WTC11 (cell line): ENCODE measurements around the gene B4GALNT3. TPM values are rescaled to one million over a fixed set of nuclear protein-coding genes. Genes with fewer than 3 reads are reported as not detected.

Experiments
- ATAC-seq: fragments of 200-7000 bp; cut with Tn5 transposase; 2 replicates; pipeline ENCODE4 v1.10.0; 2021; ENCODE audit warnings: mild to moderate bottlenecking, moderate library complexity
- CTCF ChIA-PET: fragments of 300-600 bp; sonication (Branson Sonifier 250); formaldehyde crosslinking; loops from one replicate; lab custom pipeline; 2021; ENCODE audit warnings: antibody characterized with exemption; lab: Charles Lee
- POLR2A ChIA-PET: fragments of 350-600 bp; sonication (Branson Sonifier 250); formaldehyde crosslinking; loops from one replicate; lab custom pipeline; 2021; ENCODE audit warnings: antibody characterized with exemption; lab: Charles Lee
- DNase-seq: peaks from one replicate; pipeline ENCODE4 v3.0.0; 2021; ENCODE audit warnings: low spot score
- H3K27ac Mint-ChIP-seq: 2 replicates; pipeline ENCODE4 v1.8.0; 2021; ENCODE audit warnings: mixed read lengths
- H3K27me3 Mint-ChIP-seq: 2 replicates; pipeline ENCODE4 v1.8.0; 2021; ENCODE audit warnings: low read depth, mild to moderate bottlenecking, moderate library complexity, mixed read lengths
- H3K36me3 Mint-ChIP-seq: 2 replicates; pipeline ENCODE4 v1.8.0; 2021; ENCODE audit warnings: mixed read lengths
- H3K4me1 Mint-ChIP-seq: 2 replicates; pipeline ENCODE4 v1.8.0; 2022; ENCODE audit warnings: mixed read lengths
- H3K4me3 Mint-ChIP-seq: 2 replicates; pipeline ENCODE4 v1.8.0; 2021; ENCODE audit warnings: mild to moderate bottlenecking, moderate library complexity, mixed read lengths
- H3K9me3 Mint-ChIP-seq: 2 replicates; pipeline ENCODE4 v1.8.0; 2021; ENCODE audit warnings: mixed read lengths
- FOXJ3 ChIP-seq: sonication (generic); formaldehyde crosslinking; IDR thresholded peaks from 2 replicates; pipeline ENCODE4 v1.9.0; 2021; ENCODE audit warnings: missing genetic modification reagents, mild to moderate bottlenecking, borderline replicate concordance
- GRHL2 ChIP-seq: fragments of 250-450 bp; sonication (Bioruptor Pico); IDR thresholded peaks from 2 replicates; pipeline ENCODE4 v1.8.0; 2022; ENCODE audit warnings: mild to moderate bottlenecking, moderate library complexity; ENCODE audit not compliant: insufficient replicate concordance, severe bottlenecking
- KAT7 ChIP-seq: sonication (generic); formaldehyde crosslinking; IDR thresholded peaks from 2 replicates; pipeline ENCODE4 v1.8.1; 2023; ENCODE audit warnings: missing genetic modification reagents, mild to moderate bottlenecking, borderline replicate concordance
- MYBL2 ChIP-seq: sonication (generic); formaldehyde crosslinking; IDR thresholded peaks from 2 replicates; pipeline ENCODE4 v1.8.1; 2023; ENCODE audit warnings: mild to moderate bottlenecking, moderate library complexity, missing genetic modification reagents
- SOX15 ChIP-seq: fragments of 250-450 bp; sonication (Bioruptor Pico); IDR thresholded peaks from 2 replicates; pipeline ENCODE4 v1.9.0; 2021; ENCODE audit warnings: mild to moderate bottlenecking
- TEAD1 ChIP-seq: sonication (generic); formaldehyde crosslinking; IDR thresholded peaks from 2 replicates; pipeline ENCODE4 v1.8.0; 2022; ENCODE audit warnings: mild to moderate bottlenecking, missing genetic modification reagents
- ZBTB21 ChIP-seq: sonication (generic); formaldehyde crosslinking; IDR thresholded peaks from 2 replicates; pipeline ENCODE4 v1.8.1; 2023; ENCODE audit warnings: mild to moderate bottlenecking, missing genetic modification reagents, borderline replicate concordance
- ZNF219 ChIP-seq: sonication (generic); formaldehyde crosslinking; IDR thresholded peaks from 2 replicates; pipeline ENCODE4 v1.8.0; 2023; ENCODE audit warnings: missing genetic modification reagents, mild to moderate bottlenecking, borderline replicate concordance
- ZNF263 ChIP-seq: sonication (generic); formaldehyde crosslinking; IDR thresholded peaks from 2 replicates; pipeline ENCODE4 v1.8.1; 2022; ENCODE audit warnings: low read depth, mild to moderate bottlenecking, moderate library complexity, missing genetic modification reagents
- ZNF317 ChIP-seq: sonication (generic); formaldehyde crosslinking; IDR thresholded peaks from 2 replicates; pipeline ENCODE4 v1.8.1; 2023; ENCODE audit warnings: low read depth, mild to moderate bottlenecking, moderate library complexity, missing genetic modification reagents, borderline replicate concordance
- ZNF671 ChIP-seq: fragments of 250-450 bp; sonication (Bioruptor Pico); IDR thresholded peaks from 2 replicates; pipeline ENCODE4 v1.8.0; 2021; ENCODE audit warnings: mild to moderate bottlenecking
- total RNA-seq: library from RNA; stranded (reverse); gene quantifications from 3 replicates; pipeline ENCODE4 v1.2.3, GENCODE V29; 2021
- TF ChIP-seq, protein P1 (sequence below): sonication (generic); formaldehyde crosslinking; conservative IDR thresholded peaks from 2 replicates; pipeline ENCODE4 v1.8.1; 2022; ENCODE audit warnings: mild to moderate bottlenecking, missing genetic modification reagents
- TF ChIP-seq, protein P2 (sequence below): sonication (generic); formaldehyde crosslinking; IDR thresholded peaks from 2 replicates; pipeline ENCODE4 v1.8.1; 2023; ENCODE audit warnings: mild to moderate bottlenecking, missing genetic modification reagents, moderate library complexity
- TF ChIP-seq, protein P3 (sequence below): sonication (generic); formaldehyde crosslinking; conservative IDR thresholded peaks from 2 replicates; pipeline ENCODE4 v1.8.1; 2023; ENCODE audit warnings: mild to moderate bottlenecking, low read depth, missing genetic modification reagents, moderate library complexity
- TF ChIP-seq, protein P4 (sequence below): fragments of 250-450 bp; sonication (Bioruptor Pico); conservative IDR thresholded peaks from 2 replicates; pipeline ENCODE4 v1.9.0; 2021; ENCODE audit warnings: mild to moderate bottlenecking
- TF ChIP-seq, protein P5 (sequence below): fragments of 250-450 bp; sonication (Bioruptor Pico); IDR thresholded peaks from 2 replicates; pipeline ENCODE4 v1.9.0; 2021; ENCODE audit warnings: mild to moderate bottlenecking
- TF ChIP-seq, protein P6 (sequence below): fragments of 250-450 bp; sonication (Bioruptor Pico); IDR thresholded peaks from 2 replicates; pipeline ENCODE4 v1.9.0; 2021; ENCODE audit warnings: mild to moderate bottlenecking
- TF ChIP-seq, protein P7 (sequence below): sonication (generic); formaldehyde crosslinking; IDR thresholded peaks from 2 replicates; pipeline ENCODE4 v1.8.0; 2022; ENCODE audit warnings: mild to moderate bottlenecking, missing genetic modification reagents
- TF ChIP-seq, protein P8 (sequence below): sonication (generic); formaldehyde crosslinking; IDR thresholded peaks from 2 replicates; pipeline ENCODE4 v1.8.1; 2022; ENCODE audit warnings: low read depth, missing genetic modification reagents, borderline replicate concordance

B4GALNT3 gene
- total RNA-seq, 1 experiment from 2014 or later, result 19.0 TPM

DNA sequence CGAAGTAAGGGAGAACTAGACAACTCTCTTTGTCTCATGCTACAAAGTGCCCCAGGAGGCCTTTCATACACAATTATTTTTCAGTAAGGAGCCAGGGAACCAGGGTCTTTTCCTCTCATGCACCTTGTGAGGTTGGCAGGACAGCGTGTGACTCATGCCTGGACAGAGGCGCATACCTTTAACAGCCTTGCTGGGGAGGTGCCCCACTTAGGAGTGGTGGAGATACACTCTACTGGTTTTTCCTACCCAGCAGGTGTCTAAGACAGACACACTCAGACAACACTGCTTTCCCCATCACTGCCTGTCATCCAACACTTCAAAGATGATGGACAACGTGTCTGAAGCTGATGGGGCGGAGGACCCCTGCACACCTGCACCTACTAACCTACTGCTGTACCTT, 49.1 kb downstream of the B4GALNT3 start:
- H3K4me3 Mint-ChIP-seq, result no peak overlapping the region
- TF ChIP-seq, protein P1, sequence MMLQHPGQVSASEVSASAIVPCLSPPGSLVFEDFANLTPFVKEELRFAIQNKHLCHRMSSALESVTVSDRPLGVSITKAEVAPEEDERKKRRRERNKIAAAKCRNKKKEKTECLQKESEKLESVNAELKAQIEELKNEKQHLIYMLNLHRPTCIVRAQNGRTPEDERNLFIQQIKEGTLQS, result no peak
- TF ChIP-seq, protein P2, sequence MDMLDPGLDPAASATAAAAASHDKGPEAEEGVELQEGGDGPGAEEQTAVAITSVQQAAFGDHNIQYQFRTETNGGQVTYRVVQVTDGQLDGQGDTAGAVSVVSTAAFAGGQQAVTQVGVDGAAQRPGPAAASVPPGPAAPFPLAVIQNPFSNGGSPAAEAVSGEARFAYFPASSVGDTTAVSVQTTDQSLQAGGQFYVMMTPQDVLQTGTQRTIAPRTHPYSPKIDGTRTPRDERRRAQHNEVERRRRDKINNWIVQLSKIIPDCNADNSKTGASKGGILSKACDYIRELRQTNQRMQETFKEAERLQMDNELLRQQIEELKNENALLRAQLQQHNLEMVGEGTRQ (CRISPR knock-in tag), result no peak
- TF ChIP-seq ZBTB21 (CRISPR knock-in tag) (no peak), ZNF317 (CRISPR knock-in tag) (no peak), SOX15 (CRISPR knock-in tag) (no peak), MYBL2 (CRISPR knock-in tag) (no peak), FOXJ3 (CRISPR knock-in tag) (no peak), ZNF263 (CRISPR knock-in tag) (no peak), ZNF219 (no peak), TEAD1 (CRISPR knock-in tag) (no peak), ZNF671 (no peak), KAT7 (CRISPR knock-in tag) (no peak), GRHL2 (no peak)
- TF ChIP-seq, protein P3, sequence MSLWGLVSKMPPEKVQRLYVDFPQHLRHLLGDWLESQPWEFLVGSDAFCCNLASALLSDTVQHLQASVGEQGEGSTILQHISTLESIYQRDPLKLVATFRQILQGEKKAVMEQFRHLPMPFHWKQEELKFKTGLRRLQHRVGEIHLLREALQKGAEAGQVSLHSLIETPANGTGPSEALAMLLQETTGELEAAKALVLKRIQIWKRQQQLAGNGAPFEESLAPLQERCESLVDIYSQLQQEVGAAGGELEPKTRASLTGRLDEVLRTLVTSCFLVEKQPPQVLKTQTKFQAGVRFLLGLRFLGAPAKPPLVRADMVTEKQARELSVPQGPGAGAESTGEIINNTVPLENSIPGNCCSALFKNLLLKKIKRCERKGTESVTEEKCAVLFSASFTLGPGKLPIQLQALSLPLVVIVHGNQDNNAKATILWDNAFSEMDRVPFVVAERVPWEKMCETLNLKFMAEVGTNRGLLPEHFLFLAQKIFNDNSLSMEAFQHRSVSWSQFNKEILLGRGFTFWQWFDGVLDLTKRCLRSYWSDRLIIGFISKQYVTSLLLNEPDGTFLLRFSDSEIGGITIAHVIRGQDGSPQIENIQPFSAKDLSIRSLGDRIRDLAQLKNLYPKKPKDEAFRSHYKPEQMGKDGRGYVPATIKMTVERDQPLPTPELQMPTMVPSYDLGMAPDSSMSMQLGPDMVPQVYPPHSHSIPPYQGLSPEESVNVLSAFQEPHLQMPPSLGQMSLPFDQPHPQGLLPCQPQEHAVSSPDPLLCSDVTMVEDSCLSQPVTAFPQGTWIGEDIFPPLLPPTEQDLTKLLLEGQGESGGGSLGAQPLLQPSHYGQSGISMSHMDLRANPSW (CRISPR knock-in tag), result no peak
- TF ChIP-seq, protein P4, sequence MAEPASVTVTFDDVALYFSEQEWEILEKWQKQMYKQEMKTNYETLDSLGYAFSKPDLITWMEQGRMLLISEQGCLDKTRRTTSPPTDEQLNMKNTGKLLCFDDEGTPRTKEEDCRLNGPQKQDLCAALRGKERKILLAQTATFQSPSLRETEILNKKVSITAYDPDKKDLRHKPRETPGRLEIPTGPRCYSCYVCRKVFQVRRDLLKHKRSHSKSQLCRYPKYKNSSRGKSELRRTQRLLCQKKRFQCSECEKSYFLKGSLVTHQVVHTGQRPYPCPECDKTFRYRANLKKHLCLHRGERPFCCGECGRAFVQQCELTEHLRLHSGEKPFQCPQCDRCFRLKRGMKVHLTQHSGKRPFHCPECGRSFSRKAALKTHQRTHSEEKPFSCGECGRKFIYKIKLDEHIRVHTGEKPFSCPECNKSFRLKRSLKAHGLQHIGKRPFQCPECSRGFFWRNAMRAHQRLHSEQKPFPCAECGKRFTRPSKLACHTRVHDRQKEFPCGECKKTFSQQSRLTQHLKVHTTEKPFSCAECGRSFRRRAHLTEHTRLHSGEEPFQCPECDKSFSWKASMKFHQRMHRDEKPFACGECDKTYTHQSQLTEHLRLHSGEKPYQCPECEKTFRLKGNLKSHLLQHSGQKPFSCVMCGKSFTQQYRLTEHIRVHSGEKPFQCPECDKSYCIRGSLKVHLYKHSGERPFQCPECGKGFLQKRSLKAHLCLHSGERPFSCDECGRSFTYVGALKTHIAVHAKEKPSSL (CRISPR knock-in tag), result no peak
- TF ChIP-seq, protein P5, sequence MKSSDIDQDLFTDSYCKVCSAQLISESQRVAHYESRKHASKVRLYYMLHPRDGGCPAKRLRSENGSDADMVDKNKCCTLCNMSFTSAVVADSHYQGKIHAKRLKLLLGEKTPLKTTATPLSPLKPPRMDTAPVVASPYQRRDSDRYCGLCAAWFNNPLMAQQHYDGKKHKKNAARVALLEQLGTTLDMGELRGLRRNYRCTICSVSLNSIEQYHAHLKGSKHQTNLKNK (CRISPR knock-in tag), result no peak
- TF ChIP-seq, protein P6, sequence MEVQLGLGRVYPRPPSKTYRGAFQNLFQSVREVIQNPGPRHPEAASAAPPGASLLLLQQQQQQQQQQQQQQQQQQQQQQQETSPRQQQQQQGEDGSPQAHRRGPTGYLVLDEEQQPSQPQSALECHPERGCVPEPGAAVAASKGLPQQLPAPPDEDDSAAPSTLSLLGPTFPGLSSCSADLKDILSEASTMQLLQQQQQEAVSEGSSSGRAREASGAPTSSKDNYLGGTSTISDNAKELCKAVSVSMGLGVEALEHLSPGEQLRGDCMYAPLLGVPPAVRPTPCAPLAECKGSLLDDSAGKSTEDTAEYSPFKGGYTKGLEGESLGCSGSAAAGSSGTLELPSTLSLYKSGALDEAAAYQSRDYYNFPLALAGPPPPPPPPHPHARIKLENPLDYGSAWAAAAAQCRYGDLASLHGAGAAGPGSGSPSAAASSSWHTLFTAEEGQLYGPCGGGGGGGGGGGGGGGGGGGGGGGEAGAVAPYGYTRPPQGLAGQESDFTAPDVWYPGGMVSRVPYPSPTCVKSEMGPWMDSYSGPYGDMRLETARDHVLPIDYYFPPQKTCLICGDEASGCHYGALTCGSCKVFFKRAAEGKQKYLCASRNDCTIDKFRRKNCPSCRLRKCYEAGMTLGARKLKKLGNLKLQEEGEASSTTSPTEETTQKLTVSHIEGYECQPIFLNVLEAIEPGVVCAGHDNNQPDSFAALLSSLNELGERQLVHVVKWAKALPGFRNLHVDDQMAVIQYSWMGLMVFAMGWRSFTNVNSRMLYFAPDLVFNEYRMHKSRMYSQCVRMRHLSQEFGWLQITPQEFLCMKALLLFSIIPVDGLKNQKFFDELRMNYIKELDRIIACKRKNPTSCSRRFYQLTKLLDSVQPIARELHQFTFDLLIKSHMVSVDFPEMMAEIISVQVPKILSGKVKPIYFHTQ (CRISPR knock-in tag), result no peak
- TF ChIP-seq, protein P7, sequence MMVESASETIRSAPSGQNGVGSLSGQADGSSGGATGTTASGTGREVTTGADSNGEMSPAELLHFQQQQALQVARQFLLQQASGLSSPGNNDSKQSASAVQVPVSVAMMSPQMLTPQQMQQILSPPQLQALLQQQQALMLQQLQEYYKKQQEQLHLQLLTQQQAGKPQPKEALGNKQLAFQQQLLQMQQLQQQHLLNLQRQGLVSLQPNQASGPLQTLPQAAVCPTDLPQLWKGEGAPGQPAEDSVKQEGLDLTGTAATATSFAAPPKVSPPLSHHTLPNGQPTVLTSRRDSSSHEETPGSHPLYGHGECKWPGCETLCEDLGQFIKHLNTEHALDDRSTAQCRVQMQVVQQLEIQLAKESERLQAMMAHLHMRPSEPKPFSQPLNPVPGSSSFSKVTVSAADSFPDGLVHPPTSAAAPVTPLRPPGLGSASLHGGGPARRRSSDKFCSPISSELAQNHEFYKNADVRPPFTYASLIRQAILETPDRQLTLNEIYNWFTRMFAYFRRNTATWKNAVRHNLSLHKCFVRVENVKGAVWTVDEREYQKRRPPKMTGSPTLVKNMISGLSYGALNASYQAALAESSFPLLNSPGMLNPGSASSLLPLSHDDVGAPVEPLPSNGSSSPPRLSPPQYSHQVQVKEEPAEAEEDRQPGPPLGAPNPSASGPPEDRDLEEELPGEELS (CRISPR knock-in tag), result no peak
- TF ChIP-seq, protein P8, sequence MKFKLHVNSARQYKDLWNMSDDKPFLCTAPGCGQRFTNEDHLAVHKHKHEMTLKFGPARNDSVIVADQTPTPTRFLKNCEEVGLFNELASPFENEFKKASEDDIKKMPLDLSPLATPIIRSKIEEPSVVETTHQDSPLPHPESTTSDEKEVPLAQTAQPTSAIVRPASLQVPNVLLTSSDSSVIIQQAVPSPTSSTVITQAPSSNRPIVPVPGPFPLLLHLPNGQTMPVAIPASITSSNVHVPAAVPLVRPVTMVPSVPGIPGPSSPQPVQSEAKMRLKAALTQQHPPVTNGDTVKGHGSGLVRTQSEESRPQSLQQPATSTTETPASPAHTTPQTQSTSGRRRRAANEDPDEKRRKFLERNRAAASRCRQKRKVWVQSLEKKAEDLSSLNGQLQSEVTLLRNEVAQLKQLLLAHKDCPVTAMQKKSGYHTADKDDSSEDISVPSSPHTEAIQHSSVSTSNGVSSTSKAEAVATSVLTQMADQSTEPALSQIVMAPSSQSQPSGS (CRISPR knock-in tag), result no peak
- TF ChIP-seq, all 79 proteins: peak for 0
- no peak; the same call in 1 of the 2 replicates for ATAC-seq

More for the DNA sequence above, 49.1 kb downstream of the B4GALNT3 start:
- peaks cover 8% of the 10 kb centered on the region for H3K36me3 Mint-ChIP-seq
- peaks cover 9% of the 10 kb centered on the region for H3K9me3 Mint-ChIP-seq
- DNase-seq, result no peak
- no peaks in the 10 kb centered on the region for H3K27me3 Mint-ChIP-seq
- no peak overlapping the region; the same call in 1 of the 2 replicates for H3K27ac Mint-ChIP-seq
- CTCF ChIA-PET, result interaction anchor here (1.5 kb wide), 1 partner anchor 10 kb away, joined by 3 read pairs; no protein-coding TSS in a partner anchor
- POLR2A ChIA-PET, result interaction anchor here (0.5 kb wide), 1 partner anchor 1071 kb away, joined by 4 read pairs; no protein-coding TSS in a partner anchor
- peaks cover 31% of the 10 kb centered on the region for H3K4me1 Mint-ChIP-seq
